ENCODE measurements around the gene GIPC3. TPM values are rescaled to one million over a fixed set of nuclear protein-coding genes. Genes with fewer than 3 reads are reported as not detected.
A peak's percentile ranks its signal among the peaks of the same experiment; 100 is the strongest.

GIPC3 gene
- total RNA-seq, 2 donors from 2014 or later, result 0.93 to 1.5 TPM

- Histone ChIP-seq H3K9me3 (ENCODE audit: control insufficient read depth, low read length) (no peaks in the 10 kb centered on the region), H3K4me1 (ENCODE audit: control insufficient read depth, insufficient read depth, low read length) (no peaks in the 10 kb centered on the region), H3K27me3 (ENCODE audit: control insufficient read depth, insufficient read depth, low read length, poor library complexity, severe bottlenecking) (no peaks in the 10 kb centered on the region), H3K36me3 (ENCODE audit: control insufficient read depth, insufficient read depth, low read length) (peaks cover 15% of the 10 kb centered on the region), H3K4me3 (ENCODE audit: low read length) (no peak overlapping the region), H3K27ac (ENCODE audit: low read depth, low read length) (no peak overlapping the region), H3K9ac (ENCODE audit: extremely low read depth, low read length, poor library complexity, severe bottlenecking) (no peak overlapping the region)
- peaks cover 21% of the 10 kb centered on the region for H3K36me3 Mint-ChIP-seq (ENCODE audit: low read depth)
- TF ChIP-seq, protein P1, sequence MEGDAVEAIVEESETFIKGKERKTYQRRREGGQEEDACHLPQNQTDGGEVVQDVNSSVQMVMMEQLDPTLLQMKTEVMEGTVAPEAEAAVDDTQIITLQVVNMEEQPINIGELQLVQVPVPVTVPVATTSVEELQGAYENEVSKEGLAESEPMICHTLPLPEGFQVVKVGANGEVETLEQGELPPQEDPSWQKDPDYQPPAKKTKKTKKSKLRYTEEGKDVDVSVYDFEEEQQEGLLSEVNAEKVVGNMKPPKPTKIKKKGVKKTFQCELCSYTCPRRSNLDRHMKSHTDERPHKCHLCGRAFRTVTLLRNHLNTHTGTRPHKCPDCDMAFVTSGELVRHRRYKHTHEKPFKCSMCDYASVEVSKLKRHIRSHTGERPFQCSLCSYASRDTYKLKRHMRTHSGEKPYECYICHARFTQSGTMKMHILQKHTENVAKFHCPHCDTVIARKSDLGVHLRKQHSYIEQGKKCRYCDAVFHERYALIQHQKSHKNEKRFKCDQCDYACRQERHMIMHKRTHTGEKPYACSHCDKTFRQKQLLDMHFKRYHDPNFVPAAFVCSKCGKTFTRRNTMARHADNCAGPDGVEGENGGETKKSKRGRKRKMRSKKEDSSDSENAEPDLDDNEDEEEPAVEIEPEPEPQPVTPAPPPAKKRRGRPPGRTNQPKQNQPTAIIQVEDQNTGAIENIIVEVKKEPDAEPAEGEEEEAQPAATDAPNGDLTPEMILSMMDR (conservative IDR thresholded peaks at IDR 0.05), result peak; percentile 94
- H3K27me3 Mint-ChIP-seq (ENCODE audit: insufficient read depth), result no peaks in the 10 kb centered on the region
- DNase-seq, result peak; percentile 89
- H3K4me1 Mint-ChIP-seq, result no peaks in the 10 kb centered on the region
- no peak overlapping the region for H3K27ac Mint-ChIP-seq
- WGBS, 2 experiments (ENCODE audit: insufficient coverage in 1 of 2, insufficient read length in 1 of 2), result 83 to 84% methylated on average over 24 to 31 of the region's 31 CpGs
- no peaks in the 10 kb centered on the region for H3K9me3 Mint-ChIP-seq
- no peak overlapping the region for H3K4me3 Mint-ChIP-seq
Measured at GRCh38 chr19:3618144-3618810, 33.0 kb downstream of the GIPC3 start.

- Histone ChIP-seq H3K36me3 (ENCODE audit: control insufficient read depth, insufficient read depth, low read length) (peaks cover 15% of the 10 kb centered on the region), H3K27me3 (ENCODE audit: control insufficient read depth, insufficient read depth, low read length, poor library complexity, severe bottlenecking) (no peaks in the 10 kb centered on the region), H3K9ac (ENCODE audit: extremely low read depth, low read length, poor library complexity, severe bottlenecking) (no peak overlapping the region), H3K4me3 (ENCODE audit: low read length) (no peak overlapping the region), H3K4me1 (ENCODE audit: control insufficient read depth, insufficient read depth, low read length) (no peaks in the 10 kb centered on the region), H3K27ac (ENCODE audit: low read depth, low read length) (no peak overlapping the region), H3K9me3 (ENCODE audit: control insufficient read depth, low read length) (no peaks in the 10 kb centered on the region)
- Mint-ChIP-seq H3K9me3 (no peaks in the 10 kb centered on the region), H3K27me3 (ENCODE audit: insufficient read depth) (no peaks in the 10 kb centered on the region), H3K27ac (no peak overlapping the region), H3K36me3 (ENCODE audit: low read depth) (peaks cover 16% of the 10 kb centered on the region), H3K4me1 (no peaks in the 10 kb centered on the region), H3K4me3 (no peak overlapping the region)
- TF ChIP-seq, protein P1 (conservative IDR thresholded peaks at IDR 0.05), result peak; percentile 4
- DNase-seq, result no peak
- WGBS, 2 experiments (ENCODE audit: insufficient coverage in 1 of 2, insufficient read length in 1 of 2), result 93 to 96% methylated on average over 18 to 31 of the region's 31 CpGs
Measured at GRCh38 chr19:3618811-3619630, 33.7 kb downstream of the GIPC3 start.

GRCh38 chr19:3619631-3620012 lies 34.3 kb downstream of the GIPC3 start:
- H3K4me3 ChIP-seq (ENCODE audit: low read length), result no peak overlapping the region
- no peaks in the 10 kb centered on the region for H3K4me1 ChIP-seq (ENCODE audit: control insufficient read depth, insufficient read depth, low read length)
- no peak overlapping the region for H3K27ac ChIP-seq (ENCODE audit: low read depth, low read length)
- no peaks in the 10 kb centered on the region for H3K27me3 Mint-ChIP-seq (ENCODE audit: insufficient read depth)
- H3K36me3 Mint-ChIP-seq (ENCODE audit: low read depth), result peaks cover 19% of the 10 kb centered on the region
- no peaks in the 10 kb centered on the region for H3K9me3 Mint-ChIP-seq
- no peaks in the 10 kb centered on the region for H3K4me1 Mint-ChIP-seq
- TF ChIP-seq, protein P1 (conservative IDR thresholded peaks at IDR 0.05), result no peak
- H3K27me3 ChIP-seq (ENCODE audit: control insufficient read depth, insufficient read depth, low read length, poor library complexity, severe bottlenecking), result no peaks in the 10 kb centered on the region
- H3K9ac ChIP-seq (ENCODE audit: extremely low read depth, low read length, poor library complexity, severe bottlenecking), result no peak overlapping the region
- H3K4me3 Mint-ChIP-seq, result no peak overlapping the region
- DNase-seq, result no peak
- H3K9me3 ChIP-seq (ENCODE audit: control insufficient read depth, low read length), result no peaks in the 10 kb centered on the region
- no peak overlapping the region for H3K27ac Mint-ChIP-seq
- WGBS, 2 experiments (ENCODE audit: insufficient coverage in 1 of 2, insufficient read length in 1 of 2), result 96 to 97% methylated on average over 9 to 17 of the region's 17 CpGs
- peaks cover 15% of the 10 kb centered on the region for H3K36me3 ChIP-seq (ENCODE audit: control insufficient read depth, insufficient read depth, low read length)

Data from endodermal cell (in vitro differentiated cells).